Measurements from ENCODE around the gene ZBTB8B.
A peak's percentile ranks its signal among the peaks of the same experiment; 100 is the strongest.

The ZBTB8B gene

DNA sequence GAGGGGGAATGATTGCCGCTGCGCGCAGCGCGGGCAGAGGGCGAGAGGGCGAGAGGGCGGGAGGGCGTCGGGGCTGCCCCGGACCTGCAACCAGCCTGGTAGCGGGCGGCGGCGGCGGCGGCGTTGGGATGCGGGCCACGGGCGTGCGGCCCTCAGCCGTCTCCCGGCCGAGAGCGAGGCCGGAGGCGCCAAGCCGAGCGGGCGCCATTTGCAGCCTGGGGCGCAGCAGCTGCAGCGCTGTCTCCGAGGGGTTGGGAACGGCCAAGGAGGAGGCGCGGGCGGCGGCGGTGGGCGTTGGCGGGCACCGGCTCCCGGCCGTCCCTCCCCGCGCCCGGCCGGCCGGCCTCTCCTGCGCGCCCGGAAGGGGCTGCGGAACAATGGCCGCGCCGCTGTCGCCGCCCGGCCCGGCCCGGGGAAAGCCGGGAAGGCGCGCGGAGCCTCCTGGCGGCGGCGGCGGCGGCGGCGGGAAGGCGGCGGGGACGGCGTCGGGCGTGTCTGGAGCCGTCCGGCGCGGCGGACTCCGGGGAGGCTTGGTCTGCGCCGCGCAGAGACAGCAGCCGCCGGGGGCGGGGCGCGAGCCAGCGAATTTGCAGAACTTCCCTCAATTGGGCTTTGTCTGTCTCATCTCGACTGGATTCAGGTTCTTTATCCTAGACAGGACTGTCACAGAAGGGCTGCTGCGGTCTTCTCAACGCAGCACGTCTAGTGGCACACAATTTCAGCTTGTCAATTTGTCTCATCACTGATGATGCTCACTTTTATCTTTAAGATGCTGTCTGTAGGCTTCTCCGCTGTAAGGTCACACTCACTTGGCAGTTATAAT lies 35.7 kb downstream of the ZBTB8B start:
- TF ChIP-seq, protein P1, sequence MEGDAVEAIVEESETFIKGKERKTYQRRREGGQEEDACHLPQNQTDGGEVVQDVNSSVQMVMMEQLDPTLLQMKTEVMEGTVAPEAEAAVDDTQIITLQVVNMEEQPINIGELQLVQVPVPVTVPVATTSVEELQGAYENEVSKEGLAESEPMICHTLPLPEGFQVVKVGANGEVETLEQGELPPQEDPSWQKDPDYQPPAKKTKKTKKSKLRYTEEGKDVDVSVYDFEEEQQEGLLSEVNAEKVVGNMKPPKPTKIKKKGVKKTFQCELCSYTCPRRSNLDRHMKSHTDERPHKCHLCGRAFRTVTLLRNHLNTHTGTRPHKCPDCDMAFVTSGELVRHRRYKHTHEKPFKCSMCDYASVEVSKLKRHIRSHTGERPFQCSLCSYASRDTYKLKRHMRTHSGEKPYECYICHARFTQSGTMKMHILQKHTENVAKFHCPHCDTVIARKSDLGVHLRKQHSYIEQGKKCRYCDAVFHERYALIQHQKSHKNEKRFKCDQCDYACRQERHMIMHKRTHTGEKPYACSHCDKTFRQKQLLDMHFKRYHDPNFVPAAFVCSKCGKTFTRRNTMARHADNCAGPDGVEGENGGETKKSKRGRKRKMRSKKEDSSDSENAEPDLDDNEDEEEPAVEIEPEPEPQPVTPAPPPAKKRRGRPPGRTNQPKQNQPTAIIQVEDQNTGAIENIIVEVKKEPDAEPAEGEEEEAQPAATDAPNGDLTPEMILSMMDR (conservative IDR thresholded peaks at IDR 0.05; ENCODE audit: low read depth, low read length): no peak
- peak overlapping the region; percentile 58 for H3K4me3 ChIP-seq (ENCODE audit: low read depth, low read length)
- peak; percentile 61 for DNase-seq (ENCODE audit: low read depth)

DNA sequence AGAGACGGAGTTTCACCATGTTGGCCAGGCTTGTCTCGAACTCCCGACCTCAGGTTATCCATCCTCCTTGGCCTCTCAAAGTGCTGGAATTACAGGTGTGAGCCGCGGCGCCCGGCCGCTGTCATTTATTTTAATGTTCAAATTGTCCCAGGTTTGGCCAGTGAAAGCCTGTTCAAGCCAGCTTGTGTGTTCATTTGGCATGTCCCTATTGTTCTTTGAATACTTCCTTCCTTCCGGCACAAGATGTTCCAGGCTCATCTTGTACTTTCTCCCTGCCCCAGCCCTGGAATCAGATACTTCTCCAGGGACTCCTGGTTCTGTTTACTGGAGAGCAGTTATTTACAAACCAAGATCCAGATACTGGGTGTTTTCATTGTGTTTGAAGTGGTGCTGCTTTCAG lies 37.0 kb downstream of the ZBTB8B start:
- no peak for DNase-seq (ENCODE audit: low read depth)

DNA sequence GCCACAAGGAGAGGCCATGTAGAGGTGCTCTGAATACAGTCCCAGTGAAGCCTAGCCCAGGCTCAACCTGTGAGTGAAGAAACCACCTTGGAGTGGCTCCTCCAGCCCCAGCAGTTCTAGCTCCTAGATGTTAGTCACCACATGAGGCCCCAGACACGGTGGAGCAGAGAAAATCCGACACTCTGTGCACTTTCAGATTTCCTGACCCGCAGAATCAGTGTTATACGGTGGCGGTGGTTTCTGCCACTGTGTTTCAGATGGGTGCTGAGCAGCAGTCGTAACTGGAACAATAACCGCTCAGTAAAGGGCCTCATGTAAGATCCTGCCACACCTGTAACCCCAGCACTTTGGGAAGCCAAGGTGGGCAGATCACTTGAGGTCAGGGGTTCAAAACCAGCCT lies 38.3 kb downstream of the ZBTB8B start:
- TF ChIP-seq, protein P1 (conservative IDR thresholded peaks at IDR 0.05; ENCODE audit: low read depth, low read length): no peak
- no peak overlapping the region for H3K4me3 ChIP-seq (ENCODE audit: low read depth, low read length)
- DNase-seq (ENCODE audit: low read depth): no peak

More for the DNA sequence above, 37.0 kb downstream of the ZBTB8B start:
- TF ChIP-seq, protein P1 (conservative IDR thresholded peaks at IDR 0.05; ENCODE audit: low read depth, low read length): no peak
- H3K4me3 ChIP-seq (ENCODE audit: low read depth, low read length): no peak overlapping the region

DNA sequence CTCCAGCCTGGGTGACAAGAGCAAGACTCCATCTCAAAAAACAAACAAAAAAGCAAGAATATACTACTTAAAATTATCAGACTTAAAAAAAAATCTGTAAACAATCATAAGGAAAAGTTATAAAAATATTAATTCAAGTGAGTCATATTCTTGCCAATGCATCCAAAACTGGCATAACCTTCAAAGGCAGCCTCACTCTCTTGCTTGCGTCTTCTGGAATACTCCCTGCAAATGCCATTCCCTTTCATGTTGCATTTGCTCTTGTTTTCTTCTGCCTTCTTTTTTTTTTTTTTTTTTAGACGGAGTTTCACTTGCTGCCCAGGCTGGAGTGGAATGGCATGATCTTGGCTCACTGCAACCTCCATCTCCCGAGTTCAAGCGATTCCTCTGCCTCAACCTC lies 42.1 kb downstream of the ZBTB8B start:
- TF ChIP-seq, protein P1 (conservative IDR thresholded peaks at IDR 0.05; ENCODE audit: low read depth, low read length): no peak
- no peak overlapping the region for H3K4me3 ChIP-seq (ENCODE audit: low read depth, low read length)
- no peak for DNase-seq (ENCODE audit: low read depth)

DNA sequence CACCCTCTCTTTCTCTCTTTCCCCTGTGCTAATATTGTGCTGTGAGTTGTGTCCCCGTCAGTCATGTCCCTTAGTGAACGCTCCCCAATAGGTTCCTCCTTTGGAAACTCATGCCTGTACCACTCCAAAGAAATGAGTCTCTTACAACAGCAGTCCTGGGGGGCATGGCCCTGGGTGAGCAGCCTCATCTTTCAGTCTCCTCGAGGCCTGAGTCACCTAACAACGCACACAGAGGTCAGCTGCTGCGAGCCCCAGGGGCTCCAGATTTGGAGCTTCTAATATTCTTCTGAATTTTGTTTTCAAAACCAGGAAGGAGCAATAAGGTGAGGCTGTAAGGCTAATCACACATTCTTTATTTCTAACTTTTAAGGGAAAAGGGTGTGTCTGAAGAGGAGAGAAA lies 43.9 kb downstream of the ZBTB8B start:
- peak; percentile 35 for DNase-seq (ENCODE audit: low read depth)
- TF ChIP-seq, protein P1 (conservative IDR thresholded peaks at IDR 0.05; ENCODE audit: low read depth, low read length): no peak
- no peak overlapping the region for H3K4me3 ChIP-seq (ENCODE audit: low read depth, low read length)

DNA sequence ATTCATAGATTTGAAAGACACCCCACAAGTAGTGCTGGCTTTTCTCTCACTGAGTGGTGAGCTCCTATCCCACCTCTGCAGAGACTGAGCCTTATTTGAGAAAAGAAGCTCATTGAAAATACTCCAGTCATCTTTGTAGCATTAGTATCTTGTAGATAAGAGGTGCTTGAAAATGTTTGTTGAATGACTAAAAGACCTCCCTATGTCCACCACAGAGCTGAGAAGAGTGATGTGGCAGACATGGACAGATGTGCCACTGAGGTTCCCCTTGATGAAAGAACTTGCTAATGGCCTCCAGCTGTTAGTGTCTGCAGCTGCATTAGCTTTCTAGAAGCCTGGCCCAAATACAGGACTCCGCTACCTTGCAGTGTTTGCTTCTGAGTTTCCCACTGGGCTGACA lies 45.1 kb downstream of the ZBTB8B start:
- no peak for DNase-seq (ENCODE audit: low read depth)
- H3K4me3 ChIP-seq (ENCODE audit: low read depth, low read length): no peak overlapping the region
- TF ChIP-seq, protein P1 (conservative IDR thresholded peaks at IDR 0.05; ENCODE audit: low read depth, low read length): no peak

Data from choroid plexus epithelial cell (primary cell).